GM21367 (cell line): ENCODE data around the gene CPA4.
"Not testable (repeated sequence)": the region's sequence is repeated elsewhere in the genome, so short reads cannot be mapped to it uniquely, and the experiment has no call there.

Experiments
- ATAC-seq: cut with Tn5 transposase; IDR thresholded peaks from one replicate; pipeline ENCODE4 v1.9.1; 2021; ENCODE audit not compliant: unreplicated experiment

The CPA4 gene

GRCh38 chr7:130299866-130300265, 6.9 kb downstream of the CPA4 start:
- ATAC-seq: no peak

GRCh38 chr7:130301501-130302020, 8.6 kb downstream of the CPA4 start:
- ATAC-seq: no peak

GRCh38 chr7:130302649-130303048, 9.7 kb downstream of the CPA4 start:
- ATAC-seq: no peak

- no peak for ATAC-seq
Measured at GRCh38 chr7:130303127-130303526, 10.2 kb downstream of the CPA4 start.

GRCh38 chr7:130303551-130303950, 10.6 kb downstream of the CPA4 start:
- ATAC-seq: no peak

- ATAC-seq: no peak
Measured at GRCh38 chr7:130303982-130304381, 11.0 kb downstream of the CPA4 start.

- ATAC-seq: no peak
Measured at GRCh38 chr7:130304878-130305277, 11.9 kb downstream of the CPA4 start.

GRCh38 chr7:130305433-130306042, 12.6 kb downstream of the CPA4 start:
- no peak for ATAC-seq

GRCh38 chr7:130309986-130310385, 17.0 kb downstream of the CPA4 start:
- no peak for ATAC-seq

GRCh38 chr7:130314305-130314704, 21.3 kb downstream of the CPA4 start:
- ATAC-seq: no peak

- ATAC-seq: no peak
Measured at GRCh38 chr7:130319541-130319940, 26.6 kb downstream of the CPA4 start.

GRCh38 chr7:130321542-130322229, 28.7 kb downstream of the CPA4 start:
- not testable (repeated sequence) for ATAC-seq

- ATAC-seq: no peak
Measured at GRCh38 chr7:130322615-130323014, 29.7 kb downstream of the CPA4 start.

- ATAC-seq: no peak
Measured at GRCh38 chr7:130324306-130324943, 31.5 kb downstream of the CPA4 start.

GRCh38 chr7:130329681-130330080, 36.7 kb downstream of the CPA4 start:
- ATAC-seq: no peak

GRCh38 chr7:130332259-130333053, 39.5 kb downstream of the CPA4 start:
- no peak for ATAC-seq

GRCh38 chr7:130333832-130334231, 40.9 kb downstream of the CPA4 start:
- ATAC-seq: no peak

- no peak for ATAC-seq
Measured at GRCh38 chr7:130334274-130334673, 41.3 kb downstream of the CPA4 start.

- no peak for ATAC-seq
Measured at GRCh38 chr7:130337410-130337971, 44.5 kb downstream of the CPA4 start.

GRCh38 chr7:130338233-130338632, 45.3 kb downstream of the CPA4 start:
- no peak for ATAC-seq

GRCh38 chr7:130341882-130342281, 48.9 kb downstream of the CPA4 start:
- ATAC-seq: no peak
